Endothelial cell of umbilical vein (primary cell): ENCODE data around the gene COG6. TPM values are rescaled to one million over a fixed set of nuclear protein-coding genes. Genes with fewer than 3 reads are reported as not detected.

Experiments used
- BruUV-seq: library from RNA; stranded (reverse); fragments of 400-500 nt; replicated peaks from 2 replicates; lab custom pipeline; 2021; lab: Mats Ljungman, UMichigan
- CTCF ChIA-PET: fragments of 300-600, 350-600 bp; sonication (Branson Sonifier 250); formaldehyde crosslinking; loops from one replicate; lab custom pipeline; 2021; ENCODE audit warnings: antibody characterized with exemption, inconsistent platforms; lab: Charles Lee
- POLR2A ChIA-PET: fragments of 300-600, 350-600 bp; sonication (Branson Sonifier 250); formaldehyde crosslinking; loops from one replicate; lab custom pipeline; 2021; ENCODE audit warnings: antibody characterized with exemption, inconsistent platforms; lab: Charles Lee
- DNase-seq: peaks from one replicate; pipeline ENCODE4 v3.0.0-alpha.2; 2011; ENCODE audit warnings: low read depth, low spot score
- FAIRE-seq: peaks from 2 replicates; lab custom pipeline; 2011; peaks lifted over from hg19 to GRCh38; lab: Jason Lieb, UNC
- H2AFZ ChIP-seq: 2 replicates; pipeline ENCODE4 v1.6.0; 2012; ENCODE audit warnings: low read depth, low read length, control low read depth, inconsistent platforms
- H3K27ac ChIP-seq: 2 replicates; pipeline ENCODE4 v1.5.1; 2011; ENCODE audit warnings: low read depth, mild to moderate bottlenecking, control low read depth, low read length, moderate library complexity; ENCODE audit not compliant: insufficient read depth
- H3K27me3 ChIP-seq, 2 experiments: 2 replicates each; pipeline versions ENCODE4 v1.6.0 to v1.6.1; 2011; ENCODE audit warnings: low read length in 2 of 2, mixed read lengths in 1 of 2; ENCODE audit not compliant: control insufficient read depth in 2 of 2, insufficient read depth in 2 of 2
- H3K36me3 ChIP-seq, 2 experiments: 2 replicates in 1 of 2; 3 replicates in 1 of 2; pipeline ENCODE4 v1.5.1; 2011; ENCODE audit warnings: low read length in 2 of 2, mild to moderate bottlenecking in 1 of 2, moderate library complexity in 1 of 2; ENCODE audit not compliant: control insufficient read depth in 2 of 2, insufficient read depth in 2 of 2; ENCODE audit errors: extremely low read depth in 1 of 2
- H3K4me1 ChIP-seq: 3 replicates; pipeline ENCODE4 v1.5.1; 2011; ENCODE audit warnings: mild to moderate bottlenecking, low read length; ENCODE audit not compliant: control insufficient read depth, insufficient read depth; ENCODE audit errors: extremely low read depth
- H3K4me2 ChIP-seq: 2 replicates; pipeline ENCODE4 v1.6.1; 2011; ENCODE audit warnings: low read length, control low read depth, mixed read lengths; ENCODE audit not compliant: insufficient read depth
- H3K4me3 ChIP-seq, 3 experiments: fragments of 200-600 bp in 1 of 3; sonication (generic), shearing (Covaris generic) in 1 of 3; replicated peaks in 1 of 3; 2 replicates each; pipeline ENCODE4 v1.5.1; 2011 to 2016; ENCODE audit warnings: control low read depth in 3 of 3, low read length in 3 of 3, mild to moderate bottlenecking in 2 of 3, inconsistent platforms in 1 of 3, low read depth in 1 of 3, moderate library complexity in 1 of 3; ENCODE audit not compliant: insufficient read depth in 1 of 3
- H3K79me2 ChIP-seq: 2 replicates; pipeline ENCODE4 v1.6.0; 2012; ENCODE audit warnings: low read length, inconsistent platforms; ENCODE audit not compliant: control insufficient read depth, insufficient read depth
- H3K9ac ChIP-seq: replicated peaks from 2 replicates; pipeline ENCODE3; 2011; ENCODE audit warnings: low read length, control low read depth; ENCODE audit not compliant: insufficient read depth; ENCODE audit errors: extremely low read depth
- H3K9me1 ChIP-seq: replicated peaks from 3 replicates; pipeline ENCODE4 v1.6.0; 2011; ENCODE audit warnings: mild to moderate bottlenecking, low read length; ENCODE audit not compliant: control insufficient read depth, insufficient read depth; ENCODE audit errors: extremely low read depth
- H3K9me3 ChIP-seq: replicated peaks from 2 replicates; pipeline ENCODE4 v1.5.1; 2012; ENCODE audit warnings: low read length, inconsistent platforms; ENCODE audit not compliant: control insufficient read depth, insufficient read depth
- H4K20me1 ChIP-seq: replicated peaks from 2 replicates; pipeline ENCODE3; 2011; ENCODE audit warnings: mild to moderate bottlenecking, low read length; ENCODE audit not compliant: control insufficient read depth, insufficient read depth; ENCODE audit errors: extremely low read depth
- CTCF ChIP-seq, 2 donors: IDR thresholded peaks; 1 replicate in 1 of 2; 2 replicates in 1 of 2; pipeline ENCODE4 v1.5.1; 2011; ENCODE audit warnings: low read length in 2 of 2, mild to moderate bottlenecking in 2 of 2, moderate library complexity in 2 of 2, control low read depth in 1 of 2, inconsistent platforms in 1 of 2, low read depth in 1 of 2; ENCODE audit not compliant: insufficient read depth in 1 of 2; ENCODE audit errors: extremely low read depth in 1 of 2
- EZH2 ChIP-seq: IDR thresholded peaks from 2 replicates; pipeline ENCODE4 v1.6.1; 2012; ENCODE audit warnings: borderline replicate concordance, low read depth, mild to moderate bottlenecking, moderate library complexity, low read length, inconsistent platforms; ENCODE audit not compliant: severe bottlenecking
- FOS ChIP-seq: IDR thresholded peaks from 2 replicates; pipeline ENCODE4 v1.6.1; 2011; ENCODE audit warnings: mild to moderate bottlenecking, low read length, moderate library complexity, borderline replicate concordance; ENCODE audit not compliant: insufficient read depth
- GATA2 ChIP-seq: IDR thresholded peaks from 2 replicates; pipeline ENCODE4 v1.7.0; 2011; ENCODE audit warnings: low read depth, mild to moderate bottlenecking, moderate library complexity, mixed read lengths, low read length; ENCODE audit not compliant: insufficient read length, insufficient read depth
- JUN ChIP-seq: IDR thresholded peaks from 2 replicates; pipeline ENCODE4 v1.6.1; 2011; ENCODE audit warnings: borderline replicate concordance, low read depth; ENCODE audit not compliant: insufficient read length, insufficient read depth
- MAX ChIP-seq: IDR thresholded peaks from 2 replicates; pipeline ENCODE4 v1.6.1; 2011; ENCODE audit not compliant: insufficient read depth, insufficient read length
- MYC ChIP-seq: IDR thresholded peaks from one replicate; pipeline ENCODE4 v1.6.1; 2011; ENCODE audit warnings: mild to moderate bottlenecking, low read depth, low read length
- POLR2A ChIP-seq: IDR thresholded peaks from 2 replicates; pipeline ENCODE4 v1.6.1; 2012; ENCODE audit warnings: low read depth, mild to moderate bottlenecking, control low read depth, low read length
- POLR2AphosphoS5 ChIP-seq: IDR thresholded peaks from 2 replicates; pipeline ENCODE4 v1.6.1; 2012; ENCODE audit warnings: low read depth, mild to moderate bottlenecking, control low read depth, low read length, moderate library complexity; ENCODE audit not compliant: insufficient read depth
- dilution Hi-C: fragments of 300-500 bp; cut with MboI; formaldehyde crosslinking; loops from one replicate; pipeline ENCODE4 v1.15.0; 2019; ENCODE audit warnings: low sequenced_read_pairs; ENCODE audit not compliant: extremely low pct_ligation_motif_present
- intact Hi-C: fragments of 100-400 bp; cut with micrococcal nuclease; formaldehyde crosslinking; loops from one replicate; pipeline ENCODE4 v1.10.0; 2022
- polyA plus RNA-seq, 4 experiments: library from polyadenylated mRNA; depleted of rRNA in 3 of 4; stranded (reverse) in 3 of 4; unstranded in 1 of 4; fragments of >200 nt; gene quantifications; 2 replicates each; pipeline versions ENCODE4 v1.2.1 to v1.2.3, GENCODE V29; 2011 to 2012; ENCODE audit warnings: missing spikeins in 1 of 4
- total RNA-seq: library from RNA; stranded (reverse); gene quantifications from 2 replicates; pipeline ENCODE4 v1.2.3, GENCODE V29; 2021

Gene COG6
- total and polyA plus RNA-seq, 2 donors (not counting 3 experiments of a cell fraction or from before 2014, with no cell fraction given), result 12.1 to 41.1 TPM

GRCh38 chr13:39688278-39688677, 32.8 kb downstream of the COG6 start:
- H3K36me3 ChIP-seq, result peaks cover 0 to 1% of the 10 kb centered on the region in 2 experiments
- no peaks in the 10 kb centered on the region for H3K27me3 ChIP-seq
- H3K4me1 ChIP-seq, result no peaks in the 10 kb centered on the region
- no peak for DNase-seq
- no peaks in the 10 kb centered on the region for H3K9me3 ChIP-seq
- no peaks in the 10 kb centered on the region for H4K20me1 ChIP-seq
- BruUV-seq, result no TSS peak
- ChIA-PET POLR2A (no interaction called here), CTCF (interaction anchor here (1.2 kb wide), 1 partner anchor 994 kb away, joined by 4 read pairs; no protein-coding TSS in a partner anchor)
- dilution Hi-C loops, result no loop called here
- no peak overlapping the region for H3K4me3 ChIP-seq
- TF ChIP-seq POLR2A (no peak), EZH2 (no peak), POLR2AphosphoS5 (no peak), MAX (no peak), GATA2 (no peak), FOS (no peak), MYC (no peak), JUN (no peak), CTCF (IDR thresholded peaks at IDR 0.05; ENCODE audit: extremely low read depth in 1 of 2, insufficient read depth in 1 of 2, low read depth in 1 of 2, low read length in 2 of 2) (no peak)
- H3K4me2 ChIP-seq, result no peak overlapping the region
- H3K27ac ChIP-seq, result no peak overlapping the region
- H2AFZ ChIP-seq, result no peak overlapping the region
- intact Hi-C loops, result loop anchor here (5.0 to 10.0 kb wide), 3 partner anchors 89 to 757 kb away; no protein-coding TSS in a partner anchor
- FAIRE-seq, result no peak
- no peaks in the 10 kb centered on the region for H3K9me1 ChIP-seq
- no peak overlapping the region for H3K9ac ChIP-seq
- no peaks in the 10 kb centered on the region for H3K79me2 ChIP-seq
